NT2/D1 (cell line): ENCODE data around the gene BTC.

ENCODE experiments used
- YY1 ChIP-seq: IDR thresholded peaks from 2 replicates; pipeline ENCODE4 v1.6.1; 2011; ENCODE audit not compliant: insufficient read length, insufficient read depth
- ZNF274 ChIP-seq: IDR thresholded peaks from 2 replicates; pipeline ENCODE4 v1.6.1; 2011; ENCODE audit warnings: mild to moderate bottlenecking, low read depth, low read length

- no peak for TF ChIP-seq YY1
- TF ChIP-seq ZNF274: no peak
Observed at GRCh38 chr4:74757136-74757535, 37.2 kb downstream of the BTC start.
